ENCODE measurements around the gene BCAS4. TPM values are rescaled to one million over a fixed set of nuclear protein-coding genes. Genes with fewer than 3 reads are reported as not detected.
A peak's percentile ranks its signal among the peaks of the same experiment; 100 is the strongest.
"Not testable (repeated sequence)": the region's sequence is repeated elsewhere in the genome, so short reads cannot be mapped to it uniquely, and the experiment has no call there.

BCAS4 gene
- total RNA-seq, 1 donor: 22.4 TPM

GRCh38 chr20:50769551-50770085 lies 25.2 kb upstream of the BCAS4 start:
- not testable (repeated sequence) for DNase-seq (ENCODE audit: low read depth in 2 of 3, low spot score in 2 of 3)

- DNase-seq (ENCODE audit: low read depth in 2 of 3, low spot score in 2 of 3): not testable (repeated sequence)
Measured at GRCh38 chr20:50771419-50772080, 23.3 kb upstream of the BCAS4 start.

DNA sequence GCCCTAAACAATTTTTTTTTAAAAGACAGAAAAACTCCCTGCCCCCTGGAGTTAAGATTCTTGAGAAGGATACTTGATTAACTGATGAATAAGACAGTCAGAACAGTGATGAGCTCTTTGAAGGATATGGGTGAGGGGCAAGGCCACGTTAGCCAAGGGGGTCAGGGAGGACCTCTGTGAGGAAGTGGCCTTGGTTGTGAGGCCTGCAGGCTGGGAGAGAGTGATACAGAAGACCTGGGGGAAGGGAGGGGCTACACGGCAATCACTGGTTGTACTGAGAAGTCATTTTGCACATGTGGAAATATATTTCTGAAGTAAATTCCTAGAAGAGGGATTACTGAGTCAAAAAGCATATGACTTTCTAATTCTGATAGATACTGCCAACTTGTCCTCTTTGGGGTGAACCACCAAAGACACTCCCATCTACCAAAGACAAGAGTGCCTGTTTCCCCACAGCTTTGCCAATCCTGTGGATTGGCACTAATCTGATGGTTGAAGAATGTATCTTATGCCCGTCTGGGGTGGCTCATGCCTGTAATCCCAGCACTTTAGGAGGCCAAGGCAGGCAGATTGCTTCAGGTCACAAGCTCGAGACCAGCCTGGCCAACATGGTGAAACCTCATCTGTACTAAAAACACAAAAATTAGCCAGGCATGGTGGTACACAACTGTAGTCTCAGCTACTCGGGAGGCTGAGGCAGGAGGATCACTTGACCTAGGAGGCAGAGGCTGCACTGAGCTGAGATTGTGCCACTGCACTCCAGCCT lies 22.3 kb upstream of the BCAS4 start:
- DNase-seq (ENCODE audit: low read depth in 2 of 3, low spot score in 2 of 3): no peak

DNA sequence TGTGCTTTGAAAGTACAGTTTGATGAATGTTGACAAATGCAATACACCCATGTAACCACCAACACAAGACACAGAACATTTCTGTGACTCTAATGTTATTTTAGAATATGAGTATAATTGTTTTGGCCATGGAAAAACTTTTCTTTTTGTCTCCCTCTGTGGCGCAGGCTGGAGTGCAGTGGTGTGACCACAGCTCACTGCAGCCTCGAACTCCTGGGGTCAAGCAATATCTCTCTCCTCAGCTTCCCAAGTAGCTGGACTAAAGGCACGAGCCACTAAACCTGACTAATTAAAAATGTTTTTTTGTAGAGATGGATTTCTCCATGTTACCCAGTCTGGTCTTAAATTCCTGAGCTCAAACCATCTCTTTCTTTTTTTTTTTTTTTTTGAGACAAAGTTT lies 20.3 kb upstream of the BCAS4 start:
- DNase-seq (ENCODE audit: low read depth in 2 of 3, low spot score in 2 of 3): no peak

- DNase-seq (ENCODE audit: low read depth in 2 of 3, low spot score in 2 of 3): no peak
Measured at GRCh38 chr20:50776122-50776817, 18.6 kb upstream of the BCAS4 start.

GRCh38 chr20:50777373-50777772 lies 17.5 kb upstream of the BCAS4 start:
- DNase-seq (ENCODE audit: low read depth in 2 of 3, low spot score in 2 of 3): no peak

DNA sequence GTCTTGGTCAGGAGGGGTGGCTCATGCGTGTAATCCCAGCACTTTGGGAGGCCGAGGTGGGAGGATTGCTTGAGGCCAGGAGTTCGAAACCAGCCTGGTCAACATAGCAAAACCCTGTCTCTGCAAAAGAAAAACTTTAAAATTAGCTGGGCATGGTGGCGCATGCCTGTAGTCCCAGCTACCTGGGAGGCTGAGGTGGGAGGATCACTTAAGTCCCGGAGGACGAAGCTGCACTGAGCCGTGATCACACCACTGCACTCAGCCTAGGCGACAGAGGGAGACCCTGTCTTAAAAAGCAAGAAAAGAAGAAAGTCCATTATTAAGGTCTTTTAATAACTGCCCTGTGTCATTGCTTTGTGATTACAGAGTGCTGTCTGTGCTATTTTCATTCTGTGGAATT lies 15.9 kb upstream of the BCAS4 start:
- not testable (repeated sequence) for DNase-seq (ENCODE audit: low read depth in 2 of 3, low spot score in 2 of 3)

GRCh38 chr20:50783390-50783789 lies 11.5 kb upstream of the BCAS4 start:
- no peak for DNase-seq (ENCODE audit: low read depth in 2 of 3, low spot score in 2 of 3)

GRCh38 chr20:50783903-50784302 lies 11.0 kb upstream of the BCAS4 start:
- no peak for DNase-seq (ENCODE audit: low read depth in 2 of 3, low spot score in 2 of 3)

GRCh38 chr20:50784464-50784863 lies 10.4 kb upstream of the BCAS4 start:
- DNase-seq (ENCODE audit: low read depth in 2 of 3, low spot score in 2 of 3): no peak

DNA sequence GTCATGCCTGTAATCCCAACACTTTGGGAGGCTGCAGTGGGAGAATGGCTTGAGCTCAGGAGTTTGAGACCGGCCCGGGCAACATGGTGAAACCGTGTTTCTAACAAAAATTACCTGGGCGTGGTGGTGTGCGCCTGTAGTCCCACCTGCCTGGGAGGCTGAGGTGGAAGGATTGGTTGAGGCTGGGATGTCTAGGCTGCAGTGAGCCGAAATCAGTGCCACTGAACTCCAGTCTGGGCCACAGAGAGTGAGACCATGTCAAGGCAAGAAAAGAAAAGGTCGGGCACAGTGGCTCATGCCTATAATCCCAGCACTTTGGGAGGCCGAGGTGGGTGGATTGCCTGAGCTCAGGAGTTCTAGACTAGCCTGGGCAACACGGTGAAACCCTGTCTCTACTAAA lies 8.2 kb upstream of the BCAS4 start:
- no peak for DNase-seq (ENCODE audit: low read depth in 2 of 3, low spot score in 2 of 3)

DNA sequence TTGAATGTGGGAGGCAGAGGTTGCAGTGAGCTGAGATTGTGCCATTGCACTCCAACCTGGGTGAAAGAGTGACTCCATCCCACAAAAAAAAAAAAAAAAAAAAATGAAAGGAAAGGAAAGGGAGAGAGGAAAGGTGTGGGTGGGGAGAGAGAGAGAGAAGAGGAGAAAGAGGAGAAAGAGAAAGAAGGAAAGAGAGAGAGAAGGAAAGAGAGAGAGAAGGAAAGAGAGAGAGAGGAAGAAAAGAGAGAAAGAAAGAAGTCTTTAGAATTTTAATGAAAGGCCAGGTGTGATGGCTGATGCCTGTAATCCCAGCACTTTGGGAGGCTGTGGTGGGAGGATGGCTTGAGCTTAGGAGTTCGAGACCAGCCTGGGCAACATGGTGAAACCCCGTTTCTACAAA lies 7.7 kb upstream of the BCAS4 start:
- no peak for DNase-seq (ENCODE audit: low read depth in 2 of 3, low spot score in 2 of 3)

DNA sequence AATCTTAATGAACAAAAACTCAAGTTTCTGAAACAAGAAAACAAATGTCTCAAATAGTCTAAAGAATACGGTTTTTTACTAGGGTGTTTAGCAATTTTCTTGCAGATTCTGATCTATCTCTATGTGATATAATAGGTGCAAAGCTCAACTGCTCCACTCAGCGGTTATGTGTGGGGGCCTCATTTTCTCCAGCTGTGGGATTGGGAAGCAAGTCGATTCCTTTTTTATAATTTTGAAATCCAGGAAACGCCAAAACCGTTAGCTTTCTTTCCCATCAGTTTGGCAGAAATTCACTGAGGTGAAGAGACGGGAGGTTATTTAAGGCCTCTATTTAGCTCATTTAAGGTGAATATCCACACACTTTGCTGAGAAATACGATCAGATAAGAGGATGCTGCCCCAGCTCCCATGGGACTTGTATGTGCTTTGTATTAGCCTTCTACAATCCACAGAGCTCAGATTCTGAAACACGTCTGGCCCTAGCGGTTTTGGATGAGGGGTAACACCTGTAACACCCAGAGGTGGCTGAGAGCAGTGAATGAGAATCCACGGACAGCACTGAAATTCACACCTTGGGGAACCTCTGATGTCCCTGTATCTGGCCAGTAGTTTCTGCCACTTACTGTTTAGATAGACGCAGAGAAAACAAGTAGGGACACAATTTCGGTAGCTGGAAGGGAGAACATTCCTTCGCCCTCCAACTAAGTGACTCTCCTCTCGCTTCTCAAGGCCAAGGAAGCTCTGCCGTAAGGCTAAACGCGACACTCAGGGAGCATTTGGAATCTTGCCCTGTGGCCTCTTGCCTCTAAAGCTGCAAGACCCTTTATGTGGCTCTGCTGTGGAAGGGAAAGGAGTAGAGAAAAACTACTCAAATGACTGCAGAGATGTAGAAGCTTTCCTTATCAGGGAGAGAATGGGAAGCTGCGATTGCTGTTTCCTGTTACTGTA lies 6.5 kb upstream of the BCAS4 start:
- DNase-seq (ENCODE audit: low read depth in 2 of 3, low spot score in 2 of 3): no peak

GRCh38 chr20:50789968-50790650 lies 4.8 kb upstream of the BCAS4 start:
- no peak for DNase-seq (ENCODE audit: low read depth in 2 of 3, low spot score in 2 of 3)

DNA sequence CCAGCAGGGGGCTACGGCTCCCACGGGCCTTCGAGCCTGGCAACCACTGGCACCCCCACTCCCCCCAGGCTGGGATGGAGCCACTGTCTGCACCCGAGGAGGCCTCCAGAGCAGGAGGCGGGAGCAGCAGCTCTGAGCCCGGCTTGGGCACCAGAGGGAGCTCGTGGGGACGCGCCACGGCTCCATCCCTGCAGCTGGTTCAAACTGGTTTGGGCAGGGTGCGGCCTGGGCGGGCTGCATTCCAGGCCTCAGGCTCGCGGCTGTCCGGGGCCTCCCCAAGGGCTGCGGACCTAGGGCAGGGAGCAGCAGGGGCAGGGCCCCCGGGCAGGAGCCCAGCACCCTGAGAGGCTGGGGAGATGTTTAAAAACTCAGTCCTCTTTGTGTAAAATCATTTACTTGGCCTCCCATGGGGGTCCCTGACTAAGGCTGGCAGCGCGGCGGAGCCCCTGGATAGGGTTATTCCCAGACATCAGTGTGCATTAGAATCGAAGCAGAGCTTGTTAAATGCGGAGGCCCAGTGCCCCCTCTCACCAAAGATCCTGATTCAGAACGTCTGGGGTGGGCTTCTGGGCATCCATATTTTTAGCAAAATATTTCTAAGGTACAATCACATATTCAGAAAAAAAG lies 4.1 kb upstream of the BCAS4 start:
- peak; percentile 51 to 81 (median 80) for DNase-seq (ENCODE audit: low read depth in 2 of 3, low spot score in 2 of 3)

- DNase-seq (ENCODE audit: low read depth in 2 of 3, low spot score in 2 of 3): no peak
Measured at GRCh38 chr20:50792708-50793574, 1.9 kb upstream of the BCAS4 start.

- DNase-seq (ENCODE audit: low read depth in 2 of 3, low spot score in 2 of 3): peak in 2 of 3 donors; percentile 57 to 77
Measured at GRCh38 chr20:50793575-50794016, 1.3 kb upstream of the BCAS4 start.

DNA sequence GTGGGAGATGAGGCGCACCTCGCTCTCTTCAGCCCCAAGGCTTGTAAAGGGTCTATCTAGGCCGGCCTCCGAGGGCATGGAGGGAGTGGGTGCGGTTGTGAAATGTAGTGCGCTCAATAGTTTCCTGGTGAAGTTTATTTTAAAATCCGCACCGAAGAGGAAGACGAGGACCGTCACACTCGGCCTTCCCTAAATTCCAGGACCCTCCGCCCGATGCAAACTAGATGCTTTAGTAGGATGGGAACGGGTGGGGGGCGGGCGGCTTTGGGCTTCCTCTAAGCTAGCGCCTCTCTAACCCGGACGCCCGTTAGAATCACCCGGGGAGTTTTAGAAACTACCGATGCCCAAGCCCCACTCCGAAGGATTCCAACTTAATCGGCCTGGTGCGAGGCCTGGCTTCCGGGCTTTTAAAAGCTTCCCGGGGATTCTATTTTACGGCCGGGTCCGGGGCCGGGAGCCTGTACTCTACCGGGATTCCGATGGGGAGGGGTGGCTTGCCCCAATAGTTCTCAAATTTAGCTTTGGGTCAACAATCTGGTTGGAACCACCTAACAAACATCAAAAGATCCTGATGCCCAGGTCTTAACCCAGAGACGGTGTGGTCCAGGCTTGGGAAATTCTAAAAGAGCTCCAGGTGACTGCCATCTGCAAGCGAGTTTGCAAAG lies 548 bp upstream of the BCAS4 start:
- peak in 1 of 3 donors; percentile 31 for DNase-seq (ENCODE audit: low read depth in 2 of 3, low spot score in 2 of 3)

Data from hematopoietic multipotent progenitor cell (in vitro differentiated cells).